Measurements from ENCODE around the gene SGMS1. TPM values are rescaled to one million over a fixed set of nuclear protein-coding genes. Genes with fewer than 3 reads are reported as not detected.

SGMS1 gene
- total RNA-seq, 1 donor from 2014 or later, result 25.6 TPM

DNA sequence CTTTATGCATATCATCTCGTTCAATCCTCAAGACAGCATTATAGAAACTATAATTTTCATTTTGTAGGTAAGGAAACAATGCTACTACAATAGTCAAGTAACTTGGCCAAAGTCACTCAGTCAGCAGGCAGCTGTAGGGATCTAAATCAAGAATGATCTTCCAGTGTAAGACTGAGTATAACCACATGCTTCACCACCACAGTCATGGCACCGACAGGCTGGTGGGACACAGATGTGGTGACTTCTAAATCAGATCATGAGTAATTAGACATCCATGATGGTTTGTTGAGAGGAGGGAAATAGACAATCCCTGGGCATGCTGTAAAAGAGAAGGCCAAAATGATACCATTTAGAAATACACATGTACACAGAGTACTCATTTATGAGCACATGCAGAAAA lies 288.4 kb downstream of the SGMS1 start:
- Histone ChIP-seq H3K4me2 (ENCODE audit: low read length) (no peak overlapping the region), H3K27me3 (ENCODE audit: insufficient read depth, low read length) (no peaks in the 10 kb centered on the region), H4K20me1 (ENCODE audit: insufficient read depth, low read length) (peaks cover 3% of the 10 kb centered on the region), H3K27ac (ENCODE audit: low read depth, low read length) (no peak overlapping the region), H3K36me3 (ENCODE audit: insufficient read depth, low read length) (no peaks in the 10 kb centered on the region), H3K79me2 (ENCODE audit: insufficient read depth, low read length) (no peaks in the 10 kb centered on the region), H2AFZ (ENCODE audit: low read depth, low read length) (no peak overlapping the region), H3K4me3 (ENCODE audit: insufficient read depth, low read depth, low read length) (no peak overlapping the region), H3K9ac (ENCODE audit: low read length) (no peak overlapping the region), H3K9me3 (ENCODE audit: insufficient read depth, low read depth, low read length) (no peaks in the 10 kb centered on the region), H3K4me1 (ENCODE audit: insufficient read depth, low read length) (no peaks in the 10 kb centered on the region)
- H3K4me3 Mint-ChIP-seq (ENCODE audit: unreplicated experiment), result no peak overlapping the region
- H3K36me3 Mint-ChIP-seq (ENCODE audit: low read depth, unreplicated experiment), result peaks cover 6% of the 10 kb centered on the region
- H3K27ac Mint-ChIP-seq (ENCODE audit: unreplicated experiment), result no peak overlapping the region
- TF ChIP-seq, protein P1, sequence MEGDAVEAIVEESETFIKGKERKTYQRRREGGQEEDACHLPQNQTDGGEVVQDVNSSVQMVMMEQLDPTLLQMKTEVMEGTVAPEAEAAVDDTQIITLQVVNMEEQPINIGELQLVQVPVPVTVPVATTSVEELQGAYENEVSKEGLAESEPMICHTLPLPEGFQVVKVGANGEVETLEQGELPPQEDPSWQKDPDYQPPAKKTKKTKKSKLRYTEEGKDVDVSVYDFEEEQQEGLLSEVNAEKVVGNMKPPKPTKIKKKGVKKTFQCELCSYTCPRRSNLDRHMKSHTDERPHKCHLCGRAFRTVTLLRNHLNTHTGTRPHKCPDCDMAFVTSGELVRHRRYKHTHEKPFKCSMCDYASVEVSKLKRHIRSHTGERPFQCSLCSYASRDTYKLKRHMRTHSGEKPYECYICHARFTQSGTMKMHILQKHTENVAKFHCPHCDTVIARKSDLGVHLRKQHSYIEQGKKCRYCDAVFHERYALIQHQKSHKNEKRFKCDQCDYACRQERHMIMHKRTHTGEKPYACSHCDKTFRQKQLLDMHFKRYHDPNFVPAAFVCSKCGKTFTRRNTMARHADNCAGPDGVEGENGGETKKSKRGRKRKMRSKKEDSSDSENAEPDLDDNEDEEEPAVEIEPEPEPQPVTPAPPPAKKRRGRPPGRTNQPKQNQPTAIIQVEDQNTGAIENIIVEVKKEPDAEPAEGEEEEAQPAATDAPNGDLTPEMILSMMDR (IDR thresholded peaks at IDR 0.05; ENCODE audit: insufficient read depth, low read depth, low read length), result no peak
- TF ChIP-seq EZH2 (IDR thresholded peaks at IDR 0.05; ENCODE audit: insufficient read depth, low read length), result no peak
- no peak for FAIRE-seq
- DNase-seq (ENCODE audit: low read depth), result no peak
- no peaks in the 10 kb centered on the region for H3K27me3 Mint-ChIP-seq (ENCODE audit: low read depth, unreplicated experiment)
- no peaks in the 10 kb centered on the region for H3K9me3 Mint-ChIP-seq (ENCODE audit: unreplicated experiment)
- H3K4me1 Mint-ChIP-seq (ENCODE audit: low read depth, unreplicated experiment), result no peaks in the 10 kb centered on the region

GRCh38 chr10:50334273-50334672 lies 289.5 kb downstream of the SGMS1 start:
- DNase-seq (ENCODE audit: low read depth), result no peak

DNA sequence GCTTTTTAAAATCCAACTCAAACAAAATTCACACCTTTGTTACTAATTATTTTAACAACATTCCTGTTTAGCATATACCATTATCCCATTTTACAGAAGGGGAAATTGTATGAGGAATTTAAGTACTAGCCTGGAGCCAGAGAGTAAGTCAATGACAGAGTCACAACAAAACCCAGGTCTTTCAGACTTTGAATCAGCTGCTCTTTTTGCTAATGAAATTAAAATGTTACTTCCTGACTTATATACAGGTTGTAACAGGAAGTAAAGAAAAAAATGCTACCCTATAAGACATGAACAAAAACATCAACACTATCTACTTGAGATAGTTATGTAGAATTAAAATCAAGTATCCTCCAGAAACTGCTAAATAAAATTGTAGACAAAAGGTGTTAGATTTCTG lies 289.9 kb downstream of the SGMS1 start:
- Histone ChIP-seq H3K79me2 (ENCODE audit: insufficient read depth, low read length) (no peaks in the 10 kb centered on the region), H4K20me1 (ENCODE audit: insufficient read depth, low read length) (no peaks in the 10 kb centered on the region), H3K4me3 (ENCODE audit: insufficient read depth, low read depth, low read length) (no peak overlapping the region), H3K27ac (ENCODE audit: low read depth, low read length) (no peak overlapping the region), H3K9me3 (ENCODE audit: insufficient read depth, low read depth, low read length) (no peaks in the 10 kb centered on the region), H3K4me2 (ENCODE audit: low read length) (no peak overlapping the region), H3K27me3 (ENCODE audit: insufficient read depth, low read length) (no peaks in the 10 kb centered on the region), H3K9ac (ENCODE audit: low read length) (no peak overlapping the region), H3K36me3 (ENCODE audit: insufficient read depth, low read length) (no peaks in the 10 kb centered on the region), H3K4me1 (ENCODE audit: insufficient read depth, low read length) (no peaks in the 10 kb centered on the region), H2AFZ (ENCODE audit: low read depth, low read length) (no peak overlapping the region)
- H3K36me3 Mint-ChIP-seq (ENCODE audit: low read depth, unreplicated experiment), result peaks cover 2% of the 10 kb centered on the region
- H3K4me1 Mint-ChIP-seq (ENCODE audit: low read depth, unreplicated experiment), result no peaks in the 10 kb centered on the region
- no peak overlapping the region for H3K27ac Mint-ChIP-seq (ENCODE audit: unreplicated experiment)
- TF ChIP-seq, protein P1 (IDR thresholded peaks at IDR 0.05; ENCODE audit: insufficient read depth, low read depth, low read length), result no peak
- TF ChIP-seq EZH2 (IDR thresholded peaks at IDR 0.05; ENCODE audit: insufficient read depth, low read length), result no peak
- DNase-seq (ENCODE audit: low read depth) (no peak), FAIRE-seq (no peak)
- H3K27me3 Mint-ChIP-seq (ENCODE audit: low read depth, unreplicated experiment), result no peaks in the 10 kb centered on the region
- H3K4me3 Mint-ChIP-seq (ENCODE audit: unreplicated experiment), result no peak overlapping the region
- no peaks in the 10 kb centered on the region for H3K9me3 Mint-ChIP-seq (ENCODE audit: unreplicated experiment)

More at GRCh38 chr10:50334273-50334672, 289.5 kb downstream of the SGMS1 start:
- no peak overlapping the region for H3K27ac Mint-ChIP-seq (ENCODE audit: unreplicated experiment)
- no peak overlapping the region for H2AFZ ChIP-seq (ENCODE audit: low read depth, low read length)
- H3K27ac ChIP-seq (ENCODE audit: low read depth, low read length), result no peak overlapping the region
- FAIRE-seq, result no peak
- H3K4me3 Mint-ChIP-seq (ENCODE audit: unreplicated experiment), result no peak overlapping the region
- H3K4me1 ChIP-seq (ENCODE audit: insufficient read depth, low read length), result no peaks in the 10 kb centered on the region
- no peak overlapping the region for H3K4me2 ChIP-seq (ENCODE audit: low read length)
- no peaks in the 10 kb centered on the region for H3K9me3 ChIP-seq (ENCODE audit: insufficient read depth, low read depth, low read length)
- TF ChIP-seq, protein P1 (IDR thresholded peaks at IDR 0.05; ENCODE audit: insufficient read depth, low read depth, low read length), result no peak
- TF ChIP-seq EZH2 (IDR thresholded peaks at IDR 0.05; ENCODE audit: insufficient read depth, low read length), result no peak
- H3K27me3 ChIP-seq (ENCODE audit: insufficient read depth, low read length), result no peaks in the 10 kb centered on the region
- peaks cover 3% of the 10 kb centered on the region for H4K20me1 ChIP-seq (ENCODE audit: insufficient read depth, low read length)
- peaks cover 2% of the 10 kb centered on the region for H3K36me3 Mint-ChIP-seq (ENCODE audit: low read depth, unreplicated experiment)
- no peak overlapping the region for H3K9ac ChIP-seq (ENCODE audit: low read length)
- H3K79me2 ChIP-seq (ENCODE audit: insufficient read depth, low read length), result no peaks in the 10 kb centered on the region
- no peaks in the 10 kb centered on the region for H3K36me3 ChIP-seq (ENCODE audit: insufficient read depth, low read length)
- no peak overlapping the region for H3K4me3 ChIP-seq (ENCODE audit: insufficient read depth, low read depth, low read length)
- H3K4me1 Mint-ChIP-seq (ENCODE audit: low read depth, unreplicated experiment), result no peaks in the 10 kb centered on the region
- no peaks in the 10 kb centered on the region for H3K27me3 Mint-ChIP-seq (ENCODE audit: low read depth, unreplicated experiment)
- no peaks in the 10 kb centered on the region for H3K9me3 Mint-ChIP-seq (ENCODE audit: unreplicated experiment)
